Neuronal stem cell (in vitro differentiated cells): ENCODE results near the gene NUP98.

ENCODE experiments used
- DNase-seq: peaks from one replicate; pipeline ENCODE4 v3.0.0-alpha.2; 2013; ENCODE audit warnings: low spot score
- H2AFZ ChIP-seq: one replicate; pipeline ENCODE4 v1.6.1; 2013; ENCODE audit warnings: mild to moderate bottlenecking, low read length, inconsistent platforms
- H2AK5ac ChIP-seq: 2 replicates; pipeline ENCODE4 v1.6.1; 2013; ENCODE audit warnings: low read depth, mild to moderate bottlenecking, inconsistent platforms, low read length, moderate library complexity, mixed read lengths
- H2BK120ac ChIP-seq: 2 replicates; pipeline ENCODE4 v1.6.1; 2013; ENCODE audit warnings: low read depth, mild to moderate bottlenecking, inconsistent platforms, low read length, moderate library complexity, mixed read lengths
- H2BK12ac ChIP-seq: one replicate; pipeline ENCODE4 v1.6.1; 2013; ENCODE audit warnings: low read length, inconsistent platforms
- H2BK15ac ChIP-seq: 2 replicates; pipeline ENCODE4 v1.6.1; 2013; ENCODE audit warnings: mild to moderate bottlenecking, low read length, inconsistent platforms, mixed read lengths
- H2BK5ac ChIP-seq: one replicate; pipeline ENCODE4 v1.6.1; 2013; ENCODE audit warnings: inconsistent platforms, mild to moderate bottlenecking, low read length, moderate library complexity
- H3K14ac ChIP-seq: one replicate; pipeline ENCODE4 v1.6.1; 2013; ENCODE audit warnings: low read length, inconsistent platforms
- H3K18ac ChIP-seq: 2 replicates; pipeline ENCODE4 v1.6.1; 2013; ENCODE audit warnings: low read length, inconsistent platforms
- H3K23ac ChIP-seq: 2 replicates; pipeline ENCODE4 v1.6.1; 2013; ENCODE audit warnings: low read depth, mild to moderate bottlenecking, mixed read lengths, low read length, inconsistent platforms; ENCODE audit not compliant: poor library complexity
- H3K27ac ChIP-seq: replicated peaks from 3 replicates; pipeline ENCODE4 v1.5.1; 2013; ENCODE audit warnings: low read length, inconsistent platforms
- H3K27me3 ChIP-seq, 3 experiments: 2 replicates each; pipeline ENCODE4 v1.6.1; 2013; ENCODE audit warnings: low read length in 3 of 3, mild to moderate bottlenecking in 2 of 3, inconsistent platforms in 1 of 3, low read depth in 1 of 3, mixed read lengths in 1 of 3, moderate library complexity in 1 of 3; ENCODE audit not compliant: control insufficient read depth in 3 of 3, insufficient read depth in 3 of 3
- H3K36me3 ChIP-seq, 2 donors: replicated peaks in 1 of 2; 2 replicates each; pipeline ENCODE4 v1.6.1; 2013; ENCODE audit warnings: low read length in 2 of 2; ENCODE audit not compliant: control insufficient read depth in 2 of 2, insufficient read depth in 2 of 2
- H3K4ac ChIP-seq: 2 replicates; pipeline ENCODE4 v1.6.1; 2013; ENCODE audit warnings: inconsistent platforms, mild to moderate bottlenecking, low read length, moderate library complexity
- H3K4me1 ChIP-seq, 2 donors: 1 replicate in 1 of 2; 2 replicates in 1 of 2; pipeline ENCODE4 v1.6.1; 2013; ENCODE audit warnings: low read length in 2 of 2, low read depth in 1 of 2; ENCODE audit not compliant: control insufficient read depth in 2 of 2, insufficient read depth in 1 of 2
- H3K4me2 ChIP-seq: one replicate; pipeline ENCODE4 v1.6.1; 2013; ENCODE audit warnings: mild to moderate bottlenecking, low read length, inconsistent platforms; ENCODE audit not compliant: insufficient read depth, poor library complexity, severe bottlenecking
- H3K4me3 ChIP-seq, 2 donors: 2 replicates each; pipeline ENCODE4 v1.5.1; 2013; ENCODE audit warnings: low read length in 2 of 2, mild to moderate bottlenecking in 2 of 2, inconsistent platforms in 1 of 2, moderate library complexity in 1 of 2
- H3K79me1 ChIP-seq: one replicate; pipeline ENCODE4 v1.6.1; 2013; ENCODE audit warnings: low read depth, mild to moderate bottlenecking, inconsistent platforms, low read length, moderate library complexity
- H3K9ac ChIP-seq: one replicate; pipeline ENCODE4 v1.6.1; 2013; ENCODE audit warnings: mild to moderate bottlenecking, low read depth, low read length, inconsistent platforms; ENCODE audit not compliant: poor library complexity
- H3K9me3 ChIP-seq, 2 donors: replicated peaks in 1 of 2; 2 replicates each; pipeline versions ENCODE3 to v1.6.1; 2013; ENCODE audit warnings: low read length in 2 of 2, mild to moderate bottlenecking in 2 of 2, inconsistent platforms in 1 of 2, low read depth in 1 of 2, mixed read lengths in 1 of 2, moderate library complexity in 1 of 2; ENCODE audit not compliant: control insufficient read depth in 2 of 2, insufficient read depth in 1 of 2
- H4K8ac ChIP-seq: one replicate; pipeline ENCODE4 v1.6.1; 2013; ENCODE audit warnings: low read depth, mild to moderate bottlenecking, inconsistent platforms, low read length, moderate library complexity
- H4K91ac ChIP-seq: one replicate; pipeline ENCODE4 v1.6.1; 2013; ENCODE audit warnings: low read length, low read depth, mild to moderate bottlenecking, inconsistent platforms; ENCODE audit not compliant: poor library complexity
- WGBS, 2 donors: extraction: QIAGEN DNeasy Blood & Tissue Kit; methylation state at CpG; one replicate each; pipeline ENCODE4 v1.1.7; 2013; ENCODE audit warnings: missing lambda C conversion rate in 2 of 2, mixed read lengths in 1 of 2; ENCODE audit not compliant: insufficient read length in 2 of 2, insufficient replicate concordance in 1 of 2; ENCODE audit errors: extremely low coverage in 2 of 2; 5-methylcytosine and 5-hydroxymethylcytosine counted together

The NUP98 gene

GRCh38 chr11:3639841-3640240 lies 157.5 kb downstream of the NUP98 start:
- H3K4me2 ChIP-seq, result no peak overlapping the region
- H2AK5ac ChIP-seq, result peak overlapping the region; percentile 17
- no peak overlapping the region for H3K14ac ChIP-seq
- no peak overlapping the region for H3K18ac ChIP-seq
- H2AFZ ChIP-seq, result no peak overlapping the region
- no peak overlapping the region for H4K8ac ChIP-seq
- no peak for DNase-seq
- peaks cover 3 to 5% of the 10 kb centered on the region in 2 donors for H3K4me1 ChIP-seq
- H3K27ac ChIP-seq, result no peak overlapping the region
- H2BK120ac ChIP-seq, result no peak overlapping the region
- no peak overlapping the region for H4K91ac ChIP-seq
- no peak overlapping the region for H3K23ac ChIP-seq
- H3K9ac ChIP-seq, result no peak overlapping the region
- peaks cover 0 to 16% (median 0%) of the 10 kb centered on the region in 3 experiments for H3K27me3 ChIP-seq
- H2BK15ac ChIP-seq, result no peak overlapping the region
- peaks cover 2 to 4% of the 10 kb centered on the region in 2 donors for H3K9me3 ChIP-seq
- no peak overlapping the region for H2BK12ac ChIP-seq
- H3K36me3 ChIP-seq, result no peaks in the 10 kb centered on the region
- no peaks in the 10 kb centered on the region for H3K79me1 ChIP-seq
- no peak overlapping the region for H3K4me3 ChIP-seq
- H3K4ac ChIP-seq, result no peak overlapping the region
- no CpG with 5 or more reads among the region's 14 CpGs for WGBS, 2 donors
- peak overlapping the region; percentile 4 for H2BK5ac ChIP-seq

DNA sequence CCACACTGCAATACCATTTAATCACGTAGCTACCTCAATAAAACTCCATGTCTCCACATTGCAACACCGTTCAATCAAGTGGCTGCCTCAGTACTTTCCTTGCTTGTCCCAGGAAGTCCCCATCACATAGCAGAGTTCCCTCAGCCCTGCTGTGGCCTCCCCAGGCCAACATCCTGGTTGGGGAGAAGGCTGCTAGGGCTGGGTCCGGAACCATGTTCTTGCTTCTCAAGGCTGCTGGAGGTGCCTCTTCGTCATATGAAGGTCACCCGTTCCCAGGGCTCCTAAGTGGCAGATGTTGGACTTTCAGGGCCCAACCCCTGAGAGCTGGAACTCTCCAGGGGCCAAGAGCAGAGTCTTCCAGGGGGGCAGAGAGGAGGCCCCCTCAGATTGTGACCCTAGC lies 158.8 kb downstream of the NUP98 start:
- no peak for DNase-seq
- Histone ChIP-seq H3K4me3 (no peak overlapping the region), H3K4ac (no peak overlapping the region), H3K14ac (no peak overlapping the region), H3K27me3 (peaks cover 0 to 12% (median 0%) of the 10 kb centered on the region in 3 experiments), H3K18ac (no peak overlapping the region), H3K36me3 (no peaks in the 10 kb centered on the region), H3K4me2 (no peak overlapping the region), H2BK5ac (no peak overlapping the region), H2BK15ac (no peak overlapping the region), H3K4me1 (peaks cover 3 to 5% of the 10 kb centered on the region in 2 donors), H3K79me1 (no peaks in the 10 kb centered on the region), H3K9ac (no peak overlapping the region), H4K91ac (peak overlapping the region; percentile 35), H3K23ac (no peak overlapping the region), H2AFZ (no peak overlapping the region), H2AK5ac (peak overlapping the region; percentile 63), H4K8ac (no peak overlapping the region), H2BK120ac (no peak overlapping the region), H3K9me3 (no peaks in the 10 kb centered on the region), H2BK12ac (no peak overlapping the region), H3K27ac (no peak overlapping the region)
- WGBS, 2 donors, result no CpG with 5 or more reads among the region's 5 CpGs

- H3K4me2 ChIP-seq, result no peak overlapping the region
- no peak overlapping the region for H2BK15ac ChIP-seq
- peak overlapping the region; percentile 37 for H3K18ac ChIP-seq
- H4K8ac ChIP-seq, result no peak overlapping the region
- WGBS, 2 donors, result no CpG with 5 or more reads among the region's 13 CpGs
- no peak overlapping the region for H2BK120ac ChIP-seq
- H3K23ac ChIP-seq, result no peak overlapping the region
- no peak overlapping the region for H3K27ac ChIP-seq
- H3K36me3 ChIP-seq, result no peaks in the 10 kb centered on the region
- H3K14ac ChIP-seq, result no peak overlapping the region
- no peak for DNase-seq
- H3K4ac ChIP-seq, result no peak overlapping the region
- peaks cover 0 to 12% (median 0%) of the 10 kb centered on the region in 3 experiments for H3K27me3 ChIP-seq
- H3K4me1 ChIP-seq, result peaks cover 0 to 3% of the 10 kb centered on the region in 2 donors
- no peaks in the 10 kb centered on the region for H3K9me3 ChIP-seq
- H3K4me3 ChIP-seq, result no peak overlapping the region
- H2AFZ ChIP-seq, result no peak overlapping the region
- no peak overlapping the region for H3K9ac ChIP-seq
- H2AK5ac ChIP-seq, result peak overlapping the region; percentile 26
- no peaks in the 10 kb centered on the region for H3K79me1 ChIP-seq
- no peak overlapping the region for H2BK12ac ChIP-seq
- no peak overlapping the region for H4K91ac ChIP-seq
- H2BK5ac ChIP-seq, result no peak overlapping the region
Measured at GRCh38 chr11:3637201-3637600, 160.2 kb downstream of the NUP98 start.

GRCh38 chr11:3635641-3636375 lies 161.5 kb downstream of the NUP98 start:
- Histone ChIP-seq H3K23ac (no peak overlapping the region), H3K27me3 (peaks cover 0 to 12% (median 0%) of the 10 kb centered on the region in 3 experiments), H3K9me3 (no peaks in the 10 kb centered on the region), H2AFZ (no peak overlapping the region), H2BK12ac (no peak overlapping the region), H2BK15ac (no peak overlapping the region), H3K14ac (no peak overlapping the region), H3K36me3 (no peaks in the 10 kb centered on the region), H3K27ac (no peak overlapping the region), H3K4me1 (no peaks in the 10 kb centered on the region), H3K4ac (no peak overlapping the region), H3K4me2 (no peak overlapping the region), H2BK5ac (no peak overlapping the region), H2AK5ac (no peak overlapping the region), H3K79me1 (no peaks in the 10 kb centered on the region), H3K18ac (no peak overlapping the region), H3K4me3 (no peak overlapping the region), H4K91ac (no peak overlapping the region), H4K8ac (no peak overlapping the region), H2BK120ac (no peak overlapping the region), H3K9ac (no peak overlapping the region)
- no CpG with 5 or more reads among the region's 15 CpGs for WGBS, 2 donors
- DNase-seq, result no peak
